SK-N-MC (cell line): Measurements from ENCODE around the gene BBC3.
"Not testable (repeated sequence)": the region's sequence is repeated elsewhere in the genome, so short reads cannot be mapped to it uniquely, and the experiment has no call there.

Experiments used
- EZH2 ChIP-seq: fragments of 200-600 bp; sonication (generic); IDR thresholded peaks from one replicate; pipeline ENCODE4 v1.6.1; 2017; ENCODE audit warnings: antibody characterized with exemption
- FOXP2 ChIP-seq: optimal IDR thresholded peaks from 2 replicates; pipeline ENCODE3; 2011; ENCODE audit warnings: mild to moderate bottlenecking, moderate library complexity; ENCODE audit not compliant: insufficient read depth; ENCODE audit errors: extremely low read length, control extremely low read depth
- POLR2AphosphoS5 ChIP-seq: IDR thresholded peaks from 2 replicates; pipeline ENCODE4 v1.6.1; 2012; ENCODE audit warnings: mild to moderate bottlenecking, low read depth, low read length, borderline replicate concordance

DNA sequence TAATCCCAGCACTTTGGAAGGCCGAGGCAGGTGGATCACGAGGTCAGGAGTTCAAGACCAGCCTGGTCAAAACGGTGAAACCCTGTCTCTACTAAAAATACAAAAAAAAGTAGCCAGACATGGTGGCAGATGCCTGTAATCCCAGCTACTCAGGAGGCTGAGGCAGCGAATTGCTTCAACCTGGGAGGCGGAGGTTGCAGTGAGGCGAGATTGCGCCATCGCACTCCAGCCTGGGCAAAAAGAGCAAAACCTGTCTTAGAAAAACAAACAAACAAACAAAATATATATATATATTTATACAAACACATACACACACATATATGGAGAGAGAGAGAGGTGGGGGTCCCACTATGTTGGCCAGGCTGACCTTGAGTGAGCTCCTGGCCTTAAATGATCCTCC lies 22.0 kb upstream of the BBC3 start:
- not testable (repeated sequence) for TF ChIP-seq POLR2AphosphoS5, EZH2, FOXP2
